ENCODE measurements around the gene KCNJ5.

DNA sequence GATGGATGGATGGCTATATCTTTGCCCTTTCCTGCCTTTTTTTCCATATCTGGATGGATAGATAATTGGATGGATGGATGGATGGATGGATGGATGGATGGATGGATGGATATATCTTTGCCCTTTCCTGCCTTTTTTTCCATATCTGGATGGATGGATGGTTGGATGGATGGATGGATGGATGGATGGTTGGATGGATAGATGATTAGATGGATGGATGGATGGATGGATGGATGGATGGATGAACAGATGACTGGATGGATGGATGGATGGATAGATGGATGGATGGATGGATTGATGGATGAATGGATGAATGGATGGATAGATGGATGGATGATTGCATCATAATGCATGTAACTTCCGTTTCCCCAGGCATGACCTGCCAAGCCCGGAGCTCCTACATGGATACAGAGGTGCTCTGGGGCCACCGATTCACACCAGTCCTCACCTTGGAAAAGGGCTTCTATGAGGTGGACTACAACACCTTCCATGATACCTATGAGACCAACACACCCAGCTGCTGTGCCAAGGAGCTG, 24.9 kb downstream of the KCNJ5 start:
- TF ChIP-seq CTCF (IDR thresholded peaks at IDR 0.05; ENCODE audit: low read length) (no peak), EZH2 (IDR thresholded peaks at IDR 0.05; ENCODE audit: borderline replicate concordance, low read length) (no peak)
